ENCODE measurements around the gene KCNJ6. TPM values are rescaled to one million over a fixed set of nuclear protein-coding genes. Genes with fewer than 3 reads are reported as not detected.

Gene KCNJ6
- total RNA-seq, 1 experiment from 2014 or later, result 0.05 TPM

GRCh38 chr21:37904856-37905255 lies 11.4 kb downstream of the KCNJ6 start:
- intact Hi-C loops (cut with micrococcal nuclease; ENCODE audit: unreplicated experiment), result no loop called here
- H3K27ac Mint-ChIP-seq (ENCODE audit: unreplicated experiment), result no peak overlapping the region
- H3K36me3 Mint-ChIP-seq (ENCODE audit: insufficient read depth, unreplicated experiment), result no peaks in the 10 kb centered on the region
- no peaks in the 10 kb centered on the region for H3K4me1 Mint-ChIP-seq (ENCODE audit: low read depth, unreplicated experiment)
- BruUV-seq (replicated peaks), result no TSS peak
- CTCF ChIA-PET, result no interaction called here
- no peaks in the 10 kb centered on the region for H3K9me3 Mint-ChIP-seq (ENCODE audit: low read depth, unreplicated experiment)
- no peak overlapping the region for H3K4me3 Mint-ChIP-seq (ENCODE audit: low read depth, unreplicated experiment)
- TF ChIP-seq CTCF (IDR thresholded peaks at IDR 0.05; ENCODE audit: unreplicated experiment), result no peak
- peaks cover 87% of the 10 kb centered on the region for H3K27me3 Mint-ChIP-seq (ENCODE audit: unreplicated experiment)
- DNase-seq, result no peak

- peaks cover 89% of the 10 kb centered on the region for H3K27me3 Mint-ChIP-seq (ENCODE audit: unreplicated experiment)
- intact Hi-C loops (cut with micrococcal nuclease; ENCODE audit: unreplicated experiment), result no loop called here
- H3K4me3 Mint-ChIP-seq (ENCODE audit: low read depth, unreplicated experiment), result no peak overlapping the region
- no peaks in the 10 kb centered on the region for H3K9me3 Mint-ChIP-seq (ENCODE audit: low read depth, unreplicated experiment)
- no peaks in the 10 kb centered on the region for H3K36me3 Mint-ChIP-seq (ENCODE audit: insufficient read depth, unreplicated experiment)
- no peak for DNase-seq
- H3K4me1 Mint-ChIP-seq (ENCODE audit: low read depth, unreplicated experiment), result no peaks in the 10 kb centered on the region
- BruUV-seq (replicated peaks), result no TSS peak
- no peak overlapping the region for H3K27ac Mint-ChIP-seq (ENCODE audit: unreplicated experiment)
- CTCF ChIA-PET, result no interaction called here
- TF ChIP-seq CTCF (IDR thresholded peaks at IDR 0.05; ENCODE audit: unreplicated experiment), result no peak
Measured at GRCh38 chr21:37903396-37903795, 12.9 kb downstream of the KCNJ6 start.

GRCh38 chr21:37899146-37899545 lies 17.1 kb downstream of the KCNJ6 start:
- peaks cover 88% of the 10 kb centered on the region for H3K27me3 Mint-ChIP-seq (ENCODE audit: unreplicated experiment)
- H3K36me3 Mint-ChIP-seq (ENCODE audit: insufficient read depth, unreplicated experiment), result no peaks in the 10 kb centered on the region
- no peak for TF ChIP-seq CTCF (IDR thresholded peaks at IDR 0.05; ENCODE audit: unreplicated experiment)
- no peaks in the 10 kb centered on the region for H3K4me1 Mint-ChIP-seq (ENCODE audit: low read depth, unreplicated experiment)
- H3K9me3 Mint-ChIP-seq (ENCODE audit: low read depth, unreplicated experiment), result no peaks in the 10 kb centered on the region
- CTCF ChIA-PET, result no interaction called here
- H3K4me3 Mint-ChIP-seq (ENCODE audit: low read depth, unreplicated experiment), result no peak overlapping the region
- DNase-seq, result no peak
- H3K27ac Mint-ChIP-seq (ENCODE audit: unreplicated experiment), result no peak overlapping the region
- intact Hi-C loops (cut with micrococcal nuclease; ENCODE audit: unreplicated experiment), result no loop called here
- BruUV-seq (replicated peaks), result no TSS peak

- H3K27ac Mint-ChIP-seq (ENCODE audit: unreplicated experiment), result no peak overlapping the region
- H3K9me3 Mint-ChIP-seq (ENCODE audit: low read depth, unreplicated experiment), result no peaks in the 10 kb centered on the region
- H3K4me1 Mint-ChIP-seq (ENCODE audit: low read depth, unreplicated experiment), result no peaks in the 10 kb centered on the region
- intact Hi-C loops (cut with micrococcal nuclease; ENCODE audit: unreplicated experiment), result no loop called here
- no peak for DNase-seq
- no peaks in the 10 kb centered on the region for H3K36me3 Mint-ChIP-seq (ENCODE audit: insufficient read depth, unreplicated experiment)
- no TSS peak for BruUV-seq (replicated peaks)
- peaks cover 94% of the 10 kb centered on the region for H3K27me3 Mint-ChIP-seq (ENCODE audit: unreplicated experiment)
- CTCF ChIA-PET, result no interaction called here
- no peak for TF ChIP-seq CTCF (IDR thresholded peaks at IDR 0.05; ENCODE audit: unreplicated experiment)
- no peak overlapping the region for H3K4me3 Mint-ChIP-seq (ENCODE audit: low read depth, unreplicated experiment)
Measured at GRCh38 chr21:37896788-37897187, 19.5 kb downstream of the KCNJ6 start.

GRCh38 chr21:37891972-37892371 lies 24.3 kb downstream of the KCNJ6 start:
- BruUV-seq (replicated peaks), result no TSS peak
- no peak for DNase-seq
- Mint-ChIP-seq H3K27ac (ENCODE audit: unreplicated experiment) (no peak overlapping the region), H3K9me3 (ENCODE audit: low read depth, unreplicated experiment) (no peaks in the 10 kb centered on the region), H3K4me3 (ENCODE audit: low read depth, unreplicated experiment) (no peak overlapping the region), H3K27me3 (ENCODE audit: unreplicated experiment) (peaks cover 98% of the 10 kb centered on the region), H3K4me1 (ENCODE audit: low read depth, unreplicated experiment) (no peaks in the 10 kb centered on the region), H3K36me3 (ENCODE audit: insufficient read depth, unreplicated experiment) (no peaks in the 10 kb centered on the region)
- CTCF ChIA-PET, result no interaction called here
- intact Hi-C loops (cut with micrococcal nuclease; ENCODE audit: unreplicated experiment), result no loop called here
- TF ChIP-seq CTCF (IDR thresholded peaks at IDR 0.05; ENCODE audit: unreplicated experiment), result no peak
